K562 (cell line): Measurements from ENCODE around the gene NFKBIA. TPM values are rescaled to one million over a fixed set of nuclear protein-coding genes. Genes with fewer than 3 reads are reported as not detected.

ENCODE experiments used
- DEAF1 ChIP-seq: fragments of 450-650 bp; formaldehyde crosslinking; IDR thresholded peaks from 2 replicates; pipeline ENCODE4 v1.4.0; 2020; ENCODE audit warnings: mild to moderate bottlenecking, moderate library complexity
- NFIC ChIP-seq: fragments of 450-650 bp; IDR thresholded peaks from 2 replicates; pipeline ENCODE4 v1.6.1; 2017; ENCODE audit warnings: mild to moderate bottlenecking, inconsistent platforms
- NFIX ChIP-seq: fragments of 250-450 bp; sonication (Bioruptor Pico); IDR thresholded peaks from 2 replicates; pipeline ENCODE4 v1.4.0; 2020; ENCODE audit warnings: low read depth, mild to moderate bottlenecking, moderate library complexity
- RBM22 ChIP-seq: fragments of 200-400 bp; formaldehyde crosslinking; IDR thresholded peaks from 2 replicates; pipeline ENCODE4 v1.6.1; 2018; ENCODE audit warnings: low read length, low read depth; ENCODE audit not compliant: poor library complexity, severe bottlenecking
- SETDB1 ChIP-seq: IDR thresholded peaks from one replicate; pipeline ENCODE4 v1.6.1; 2012; ENCODE audit warnings: low read length, control low read depth, inconsistent platforms
- SRSF1 ChIP-seq: fragments of 200-400 bp; formaldehyde crosslinking; IDR thresholded peaks from 2 replicates; pipeline ENCODE4 v1.6.1; 2017; ENCODE audit warnings: mild to moderate bottlenecking, low read depth, low read length, moderate library complexity
- ZBTB12 ChIP-seq: fragments of 250-450 bp; sonication (Bioruptor Pico); IDR thresholded peaks from 2 replicates; pipeline ENCODE4 v1.4.0; 2020
- ZFP91 ChIP-seq: sonication (generic); formaldehyde crosslinking; IDR thresholded peaks from 2 replicates; pipeline ENCODE4 v1.8.0; 2022; ENCODE audit warnings: mild to moderate bottlenecking, missing genetic modification reagents
- polyA plus RNA-seq, 8 experiments: library from polyadenylated mRNA; depleted of rRNA in 4 of 8; stranded (reverse) in 5 of 8; unstranded in 3 of 8; fragments of >200 nt; fragmentation: Nextera tagmentation in 2 of 8; fragmentation: Illumina TruSeq in 1 of 8; extraction: Ambion mirVana in 2 of 8; extraction: Trizol in 1 of 8; gene quantifications; 2 replicates each; pipeline versions ENCODE4 v1.2.1 to v1.2.3, GENCODE V29; 2011 to 2014; ENCODE audit warnings: inconsistent platforms in 1 of 8, missing spikeins in 1 of 8
- total RNA-seq, 7 experiments: library from RNA; depleted of rRNA in 6 of 7; stranded (reverse); fragments of >200 nt in 6 of 7; fragmentation: Illumina TruSeq in 2 of 7; extraction: Trizol in 2 of 7; gene quantifications; 2 replicates each; pipeline versions ENCODE4 v1.2.1 to v1.2.3, GENCODE V29; 2011 to 2021; ENCODE audit warnings: low replicate concordance in 1 of 7
- TF ChIP-seq, protein P1 (sequence below): fragments of 200-600 bp; sonication (generic); IDR thresholded peaks from one replicate; pipeline ENCODE4 v1.6.1; 2012; ENCODE audit warnings: mild to moderate bottlenecking, low read depth, low read length, inconsistent platforms

Gene NFKBIA
- total and polyA plus RNA-seq, 9 of the 15 experiments (the other 6 are each of a cell fraction or from before 2014, with no cell fraction given) = 6.9 to 31.8 (median 18.2) TPM

GRCh38 chr14:35390577-35391387 lies 13.8 kb downstream of the NFKBIA start (continued):
- TF ChIP-seq NFIC = peak; percentile 100
- no peak for TF ChIP-seq ZFP91
- TF ChIP-seq SETDB1 = no peak
- no peak for TF ChIP-seq DEAF1 (CRISPR knock-in tag)
- TF ChIP-seq, protein P1, sequence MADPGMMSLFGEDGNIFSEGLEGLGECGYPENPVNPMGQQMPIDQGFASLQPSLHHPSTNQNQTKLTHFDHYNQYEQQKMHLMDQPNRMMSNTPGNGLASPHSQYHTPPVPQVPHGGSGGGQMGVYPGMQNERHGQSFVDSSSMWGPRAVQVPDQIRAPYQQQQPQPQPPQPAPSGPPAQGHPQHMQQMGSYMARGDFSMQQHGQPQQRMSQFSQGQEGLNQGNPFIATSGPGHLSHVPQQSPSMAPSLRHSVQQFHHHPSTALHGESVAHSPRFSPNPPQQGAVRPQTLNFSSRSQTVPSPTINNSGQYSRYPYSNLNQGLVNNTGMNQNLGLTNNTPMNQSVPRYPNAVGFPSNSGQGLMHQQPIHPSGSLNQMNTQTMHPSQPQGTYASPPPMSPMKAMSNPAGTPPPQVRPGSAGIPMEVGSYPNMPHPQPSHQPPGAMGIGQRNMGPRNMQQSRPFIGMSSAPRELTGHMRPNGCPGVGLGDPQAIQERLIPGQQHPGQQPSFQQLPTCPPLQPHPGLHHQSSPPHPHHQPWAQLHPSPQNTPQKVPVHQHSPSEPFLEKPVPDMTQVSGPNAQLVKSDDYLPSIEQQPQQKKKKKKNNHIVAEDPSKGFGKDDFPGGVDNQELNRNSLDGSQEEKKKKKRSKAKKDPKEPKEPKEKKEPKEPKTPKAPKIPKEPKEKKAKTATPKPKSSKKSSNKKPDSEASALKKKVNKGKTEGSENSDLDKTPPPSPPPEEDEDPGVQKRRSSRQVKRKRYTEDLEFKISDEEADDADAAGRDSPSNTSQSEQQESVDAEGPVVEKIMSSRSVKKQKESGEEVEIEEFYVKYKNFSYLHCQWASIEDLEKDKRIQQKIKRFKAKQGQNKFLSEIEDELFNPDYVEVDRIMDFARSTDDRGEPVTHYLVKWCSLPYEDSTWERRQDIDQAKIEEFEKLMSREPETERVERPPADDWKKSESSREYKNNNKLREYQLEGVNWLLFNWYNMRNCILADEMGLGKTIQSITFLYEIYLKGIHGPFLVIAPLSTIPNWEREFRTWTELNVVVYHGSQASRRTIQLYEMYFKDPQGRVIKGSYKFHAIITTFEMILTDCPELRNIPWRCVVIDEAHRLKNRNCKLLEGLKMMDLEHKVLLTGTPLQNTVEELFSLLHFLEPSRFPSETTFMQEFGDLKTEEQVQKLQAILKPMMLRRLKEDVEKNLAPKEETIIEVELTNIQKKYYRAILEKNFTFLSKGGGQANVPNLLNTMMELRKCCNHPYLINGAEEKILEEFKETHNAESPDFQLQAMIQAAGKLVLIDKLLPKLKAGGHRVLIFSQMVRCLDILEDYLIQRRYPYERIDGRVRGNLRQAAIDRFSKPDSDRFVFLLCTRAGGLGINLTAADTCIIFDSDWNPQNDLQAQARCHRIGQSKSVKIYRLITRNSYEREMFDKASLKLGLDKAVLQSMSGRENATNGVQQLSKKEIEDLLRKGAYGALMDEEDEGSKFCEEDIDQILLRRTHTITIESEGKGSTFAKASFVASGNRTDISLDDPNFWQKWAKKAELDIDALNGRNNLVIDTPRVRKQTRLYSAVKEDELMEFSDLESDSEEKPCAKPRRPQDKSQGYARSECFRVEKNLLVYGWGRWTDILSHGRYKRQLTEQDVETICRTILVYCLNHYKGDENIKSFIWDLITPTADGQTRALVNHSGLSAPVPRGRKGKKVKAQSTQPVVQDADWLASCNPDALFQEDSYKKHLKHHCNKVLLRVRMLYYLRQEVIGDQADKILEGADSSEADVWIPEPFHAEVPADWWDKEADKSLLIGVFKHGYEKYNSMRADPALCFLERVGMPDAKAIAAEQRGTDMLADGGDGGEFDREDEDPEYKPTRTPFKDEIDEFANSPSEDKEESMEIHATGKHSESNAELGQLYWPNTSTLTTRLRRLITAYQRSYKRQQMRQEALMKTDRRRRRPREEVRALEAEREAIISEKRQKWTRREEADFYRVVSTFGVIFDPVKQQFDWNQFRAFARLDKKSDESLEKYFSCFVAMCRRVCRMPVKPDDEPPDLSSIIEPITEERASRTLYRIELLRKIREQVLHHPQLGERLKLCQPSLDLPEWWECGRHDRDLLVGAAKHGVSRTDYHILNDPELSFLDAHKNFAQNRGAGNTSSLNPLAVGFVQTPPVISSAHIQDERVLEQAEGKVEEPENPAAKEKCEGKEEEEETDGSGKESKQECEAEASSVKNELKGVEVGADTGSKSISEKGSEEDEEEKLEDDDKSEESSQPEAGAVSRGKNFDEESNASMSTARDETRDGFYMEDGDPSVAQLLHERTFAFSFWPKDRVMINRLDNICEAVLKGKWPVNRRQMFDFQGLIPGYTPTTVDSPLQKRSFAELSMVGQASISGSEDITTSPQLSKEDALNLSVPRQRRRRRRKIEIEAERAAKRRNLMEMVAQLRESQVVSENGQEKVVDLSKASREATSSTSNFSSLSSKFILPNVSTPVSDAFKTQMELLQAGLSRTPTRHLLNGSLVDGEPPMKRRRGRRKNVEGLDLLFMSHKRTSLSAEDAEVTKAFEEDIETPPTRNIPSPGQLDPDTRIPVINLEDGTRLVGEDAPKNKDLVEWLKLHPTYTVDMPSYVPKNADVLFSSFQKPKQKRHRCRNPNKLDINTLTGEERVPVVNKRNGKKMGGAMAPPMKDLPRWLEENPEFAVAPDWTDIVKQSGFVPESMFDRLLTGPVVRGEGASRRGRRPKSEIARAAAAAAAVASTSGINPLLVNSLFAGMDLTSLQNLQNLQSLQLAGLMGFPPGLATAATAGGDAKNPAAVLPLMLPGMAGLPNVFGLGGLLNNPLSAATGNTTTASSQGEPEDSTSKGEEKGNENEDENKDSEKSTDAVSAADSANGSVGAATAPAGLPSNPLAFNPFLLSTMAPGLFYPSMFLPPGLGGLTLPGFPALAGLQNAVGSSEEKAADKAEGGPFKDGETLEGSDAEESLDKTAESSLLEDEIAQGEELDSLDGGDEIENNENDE = no peak
- no peak for TF ChIP-seq RBM22
- no peak for TF ChIP-seq SRSF1
- no peak for TF ChIP-seq ZBTB12 (CRISPR knock-in tag)
- TF ChIP-seq NFIX (CRISPR knock-in tag) = peak; percentile 87
